ENCODE data around the gene CNPPD1. TPM values are rescaled to one million over a fixed set of nuclear protein-coding genes. Genes with fewer than 3 reads are reported as not detected.
A peak's percentile ranks its signal among the peaks of the same experiment; 100 is the strongest.

CNPPD1 gene
- total RNA-seq, 1 experiment from 2014 or later: 33.9 TPM

DNA sequence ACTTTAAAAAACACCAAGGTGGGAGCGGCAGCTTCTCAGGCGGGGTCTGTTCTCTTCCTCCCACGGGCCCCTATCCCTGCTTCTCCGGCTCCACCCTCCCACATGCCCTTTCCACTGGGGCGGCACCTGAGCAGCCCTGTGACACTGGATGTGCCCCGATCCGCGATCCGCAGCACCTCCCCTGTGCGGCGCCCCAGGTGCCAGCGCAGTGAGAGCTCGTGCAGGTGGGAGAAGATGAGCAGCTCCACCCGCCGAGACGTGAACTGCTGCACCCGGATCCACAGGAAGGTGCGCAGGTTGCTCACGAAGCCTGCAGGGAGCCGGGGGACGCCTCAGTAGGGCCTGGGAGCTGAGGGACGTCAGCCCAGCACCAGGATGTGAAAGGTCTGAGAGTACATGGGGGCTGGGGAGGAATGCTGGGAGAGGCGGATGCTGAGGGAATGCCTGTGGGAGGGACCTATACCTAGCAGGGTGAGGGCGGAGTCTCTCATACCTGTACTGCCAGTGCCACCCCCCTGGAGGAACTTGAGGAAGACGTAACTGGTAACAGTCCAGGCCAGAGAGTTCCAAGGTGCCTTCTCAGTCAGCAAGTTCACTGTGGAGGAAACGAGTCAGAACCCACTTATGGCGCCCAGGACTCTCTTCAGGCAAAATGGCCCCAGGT, 39.3 kb upstream of the CNPPD1 start:
- POLR2A ChIA-PET: interaction anchor here (2.4 to 6.3 kb wide), 4 partner anchors 9 to 36 kb away, joined by 18 to 127 read pairs (median 62); partner anchors contain the start of genes ANKZF1, ATG9A, GLB1L and STK16
- TF ChIP-seq CTCF (IDR thresholded peaks at IDR 0.05; ENCODE audit: unreplicated experiment): no peak
- Mint-ChIP-seq H3K9me3 (ENCODE audit: unreplicated experiment) (no peaks in the 10 kb centered on the region), H3K27ac (ENCODE audit: low read depth, unreplicated experiment) (no peak overlapping the region), H3K4me3 (ENCODE audit: unreplicated experiment) (no peak overlapping the region), H3K27me3 (ENCODE audit: insufficient read depth, unreplicated experiment) (no peaks in the 10 kb centered on the region), H3K4me1 (ENCODE audit: insufficient read depth, unreplicated experiment) (no peaks in the 10 kb centered on the region), H3K36me3 (ENCODE audit: insufficient read depth, unreplicated experiment) (peaks cover 42% of the 10 kb centered on the region)
- intact Hi-C loops (cut with micrococcal nuclease): no loop called here
- no TSS peak for BruUV-seq (replicated peaks)
- CTCF ChIA-PET: interaction anchor here (0.6 to 5.2 kb wide), 6 partner anchors 10 to 79 kb away, joined by 3 to 24 read pairs (median 4); no protein-coding TSS in a partner anchor
- no peak for DNase-seq (ENCODE audit: unreplicated experiment)

- ChIA-PET CTCF (interaction anchor here (5.2 kb wide), 1 partner anchor 80 kb away, joined by 24 read pairs; no protein-coding TSS in a partner anchor), POLR2A (interaction anchor here (6.3 kb wide), 1 partner anchor 14 kb away, joined by 127 read pairs; the partner anchor contains the start of genes ANKZF1 and ATG9A)
- Mint-ChIP-seq H3K9me3 (ENCODE audit: unreplicated experiment) (no peaks in the 10 kb centered on the region), H3K36me3 (ENCODE audit: insufficient read depth, unreplicated experiment) (peaks cover 54% of the 10 kb centered on the region), H3K4me1 (ENCODE audit: insufficient read depth, unreplicated experiment) (no peaks in the 10 kb centered on the region), H3K27me3 (ENCODE audit: insufficient read depth, unreplicated experiment) (no peaks in the 10 kb centered on the region), H3K4me3 (ENCODE audit: unreplicated experiment) (no peak overlapping the region), H3K27ac (ENCODE audit: low read depth, unreplicated experiment) (no peak overlapping the region)
- intact Hi-C loops (cut with micrococcal nuclease): no loop called here
- BruUV-seq (replicated peaks): no TSS peak
- no peak for TF ChIP-seq CTCF (IDR thresholded peaks at IDR 0.05; ENCODE audit: unreplicated experiment)
- DNase-seq (ENCODE audit: unreplicated experiment): no peak
These were observed 38.1 kb upstream of the CNPPD1 start for GRCh38 chr2:219214786-219215185.

DNA sequence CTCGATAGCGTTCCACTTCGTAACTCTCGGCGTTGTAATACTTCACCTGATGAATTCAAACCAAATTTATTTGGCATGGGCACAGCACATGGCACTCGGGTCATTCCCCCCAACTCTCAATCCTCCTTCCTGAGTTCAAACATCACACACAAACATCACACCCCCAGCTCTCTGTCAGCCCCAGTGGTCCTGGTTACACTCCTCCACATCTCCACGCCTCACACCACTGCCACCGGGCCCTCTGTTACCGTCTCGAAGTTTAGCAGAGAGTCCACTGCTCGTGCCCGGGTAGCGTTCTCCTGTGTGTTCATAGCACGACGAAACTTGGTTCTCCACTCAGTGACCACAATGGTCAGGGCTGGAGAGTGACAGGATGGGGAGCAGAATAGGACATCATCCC, 37.4 kb upstream of the CNPPD1 start:
- no peak for TF ChIP-seq CTCF (IDR thresholded peaks at IDR 0.05; ENCODE audit: unreplicated experiment)
- Mint-ChIP-seq H3K4me1 (ENCODE audit: insufficient read depth, unreplicated experiment) (no peaks in the 10 kb centered on the region), H3K4me3 (ENCODE audit: unreplicated experiment) (no peak overlapping the region), H3K36me3 (ENCODE audit: insufficient read depth, unreplicated experiment) (peaks cover 61% of the 10 kb centered on the region), H3K9me3 (ENCODE audit: unreplicated experiment) (no peaks in the 10 kb centered on the region), H3K27me3 (ENCODE audit: insufficient read depth, unreplicated experiment) (no peaks in the 10 kb centered on the region), H3K27ac (ENCODE audit: low read depth, unreplicated experiment) (peak overlapping the region; percentile 40)
- POLR2A ChIA-PET: interaction anchor here (2.0 kb wide), 1 partner anchor 15 kb away, joined by 7 read pairs; the partner anchor contains the start of genes ANKZF1 and ATG9A
- CTCF ChIA-PET: no interaction called here
- intact Hi-C loops (cut with micrococcal nuclease): no loop called here
- no peak for DNase-seq (ENCODE audit: unreplicated experiment)
- no TSS peak for BruUV-seq (replicated peaks)

- intact Hi-C loops (cut with micrococcal nuclease): no loop called here
- H3K4me1 Mint-ChIP-seq (ENCODE audit: insufficient read depth, unreplicated experiment): peaks cover 1% of the 10 kb centered on the region
- ChIA-PET POLR2A (interaction anchor here (2.0 kb wide), 1 partner anchor 16 kb away, joined by 7 read pairs; the partner anchor contains the start of genes ANKZF1 and ATG9A), CTCF (interaction anchor here (0.9 to 1.0 kb wide), 2 partner anchors 78 to 81 kb away, joined by 3 to 4 read pairs; no protein-coding TSS in a partner anchor)
- peak overlapping the region; percentile 40 for H3K27ac Mint-ChIP-seq (ENCODE audit: low read depth, unreplicated experiment)
- H3K4me3 Mint-ChIP-seq (ENCODE audit: unreplicated experiment): no peak overlapping the region
- H3K9me3 Mint-ChIP-seq (ENCODE audit: unreplicated experiment): no peaks in the 10 kb centered on the region
- peaks cover 66% of the 10 kb centered on the region for H3K36me3 Mint-ChIP-seq (ENCODE audit: insufficient read depth, unreplicated experiment)
- BruUV-seq (replicated peaks): no TSS peak
- no peaks in the 10 kb centered on the region for H3K27me3 Mint-ChIP-seq (ENCODE audit: insufficient read depth, unreplicated experiment)
- TF ChIP-seq CTCF (IDR thresholded peaks at IDR 0.05; ENCODE audit: unreplicated experiment): no peak
- no peak for DNase-seq (ENCODE audit: unreplicated experiment)
These were observed 36.9 kb upstream of the CNPPD1 start for GRCh38 chr2:219213486-219214071.

Measured in MCF 10A (cell line).